Measurements from ENCODE around the gene NFS1.
A peak's percentile ranks its signal among the peaks of the same experiment; 100 is the strongest.
"Not testable (repeated sequence)": the region's sequence is repeated elsewhere in the genome, so short reads cannot be mapped to it uniquely, and the experiment has no call there.

NFS1 gene

GRCh38 chr20:35724321-35725230 lies 25.4 kb upstream of the NFS1 start:
- H3K27me3 ChIP-seq (ENCODE audit: insufficient read depth, poor library complexity, severe bottlenecking): no peaks in the 10 kb centered on the region
- TF ChIP-seq CTCF (IDR thresholded peaks at IDR 0.05; ENCODE audit: insufficient read depth, low read length) (no peak), SPI1 (IDR thresholded peaks at IDR 0.05; ENCODE audit: borderline replicate concordance, low read depth) (no peak), REST (IDR thresholded peaks at IDR 0.05; ENCODE audit: insufficient replicate concordance, low read depth) (no peak), GABPA (IDR thresholded peaks at IDR 0.05; ENCODE audit: low read depth) (no peak), POLR2AphosphoS5 (IDR thresholded peaks at IDR 0.05; ENCODE audit: low read depth) (no peak)

GRCh38 chr20:35723652-35724320 lies 24.6 kb upstream of the NFS1 start:
- TF ChIP-seq POLR2AphosphoS5 (IDR thresholded peaks at IDR 0.05; ENCODE audit: low read depth): peak; percentile 12; the same call in 1 of the 2 replicates
- not testable (repeated sequence) for H3K4me3 ChIP-seq (replicated peaks; ENCODE audit: insufficient read depth, low read length); H3K27ac ChIP-seq (replicated peaks); DNase-seq (ENCODE audit: low read depth in 1 of 2, low spot score in 1 of 2); H3K27me3 ChIP-seq (ENCODE audit: insufficient read depth, poor library complexity, severe bottlenecking)

More at GRCh38 chr20:35724321-35725230, 25.4 kb upstream of the NFS1 start:
- Histone ChIP-seq H3K4me3 (replicated peaks; ENCODE audit: insufficient read depth, low read length) (no peak overlapping the region), H3K27ac (replicated peaks) (no peak overlapping the region)
- DNase-seq (ENCODE audit: low read depth in 1 of 2, low spot score in 1 of 2): no peak

GRCh38 chr20:35723275-35723639 lies 24.1 kb upstream of the NFS1 start:
- H3K27me3 ChIP-seq (ENCODE audit: insufficient read depth, poor library complexity, severe bottlenecking); H3K4me3 ChIP-seq (replicated peaks; ENCODE audit: insufficient read depth, low read length); H3K27ac ChIP-seq (replicated peaks); DNase-seq (ENCODE audit: low read depth in 1 of 2, low spot score in 1 of 2): not testable (repeated sequence)

- Histone ChIP-seq H3K4me3 (replicated peaks; ENCODE audit: insufficient read depth, low read length) (no peak overlapping the region), H3K27ac (replicated peaks) (no peak overlapping the region), H3K27me3 (ENCODE audit: insufficient read depth, poor library complexity, severe bottlenecking) (no peaks in the 10 kb centered on the region)
- DNase-seq (ENCODE audit: low read depth in 1 of 2, low spot score in 1 of 2): no peak
- TF ChIP-seq POLR2AphosphoS5 (IDR thresholded peaks at IDR 0.05; ENCODE audit: low read depth) (no peak), SPI1 (IDR thresholded peaks at IDR 0.05; ENCODE audit: borderline replicate concordance, low read depth) (0 out of 2 replicates have a peak, but pooled peaks have one; percentile 7)
Observed at GRCh38 chr20:35721621-35722020, 22.5 kb upstream of the NFS1 start.

GRCh38 chr20:35721219-35721618 lies 22.1 kb upstream of the NFS1 start:
- DNase-seq (ENCODE audit: low read depth in 1 of 2, low spot score in 1 of 2): no peak
- Histone ChIP-seq H3K4me3 (replicated peaks; ENCODE audit: insufficient read depth, low read length) (no peak overlapping the region), H3K27ac (replicated peaks) (no peak overlapping the region), H3K27me3 (ENCODE audit: insufficient read depth, poor library complexity, severe bottlenecking) (no peaks in the 10 kb centered on the region)
- TF ChIP-seq CTCF (IDR thresholded peaks at IDR 0.05; ENCODE audit: insufficient read depth, low read length): no peak

Data from HL-60 (cell line).